Activated CD8-positive, alpha-beta T cell treated with anti-CD3 and anti-CD28 coated beads for 36 hours (primary cell): Measurements from ENCODE around the gene SAMD8. TPM values are rescaled to one million over a fixed set of nuclear protein-coding genes. Genes with fewer than 3 reads are reported as not detected.
A peak's percentile ranks its signal among the peaks of the same experiment; 100 is the strongest.

Experiments
- ATAC-seq: fragments of 200-7000 bp; cut with Tn5 transposase; one replicate; pipeline ENCODE4 v1.10.0; 2021; ENCODE audit warnings: mild to moderate bottlenecking, moderate library complexity
- CTCF ChIA-PET: fragments of 350-600 bp; sonication (Branson Sonifier 250); formaldehyde crosslinking; loops from one replicate; lab custom pipeline; 2021; ENCODE audit warnings: antibody characterized with exemption; lab: Charles Lee
- POLR2A ChIA-PET: fragments of 350-600 bp; sonication (Branson Sonifier 250); formaldehyde crosslinking; loops from one replicate; lab custom pipeline; 2021; ENCODE audit warnings: antibody characterized with exemption; lab: Charles Lee
- DNase-seq: peaks from one replicate; pipeline ENCODE4 v3.0.0-alpha.2; 2020
- H3K27ac Mint-ChIP-seq: one replicate; pipeline ENCODE4 v1.8.0; 2021; ENCODE audit warnings: mild to moderate bottlenecking, mixed read lengths
- H3K27me3 Mint-ChIP-seq: one replicate; pipeline ENCODE4 v1.8.0; 2021; ENCODE audit warnings: mixed read lengths
- H3K36me3 Mint-ChIP-seq: one replicate; pipeline ENCODE4 v1.8.0; 2021; ENCODE audit warnings: low read depth, mixed read lengths
- H3K4me1 Mint-ChIP-seq: one replicate; pipeline ENCODE4 v1.8.0; 2021; ENCODE audit warnings: low read depth, mixed read lengths
- H3K4me3 Mint-ChIP-seq: one replicate; pipeline ENCODE4 v1.8.0; 2021; ENCODE audit warnings: mild to moderate bottlenecking, moderate library complexity, mixed read lengths
- H3K9me3 Mint-ChIP-seq: one replicate; pipeline ENCODE4 v1.8.0; 2021; ENCODE audit warnings: mixed read lengths
- intact Hi-C: fragments of 100-400 bp; cut with micrococcal nuclease; formaldehyde crosslinking; loops from one replicate; pipeline ENCODE4 v1.10.0; 2022
- total RNA-seq, 2 experiments: library from RNA; stranded (reverse); gene quantifications; one replicate each; pipeline ENCODE4 v1.2.3, GENCODE V29; 2021
- TF ChIP-seq, protein P1 (sequence below): fragments of 200-600 bp; IDR thresholded peaks from one replicate; pipeline ENCODE4 v1.8.0; 2022; ENCODE audit warnings: antibody characterized with exemption, mild to moderate bottlenecking

SAMD8 gene
- total RNA-seq, 2 experiments from 2014 or later, result 21.9 to 23.7 TPM

DNA sequence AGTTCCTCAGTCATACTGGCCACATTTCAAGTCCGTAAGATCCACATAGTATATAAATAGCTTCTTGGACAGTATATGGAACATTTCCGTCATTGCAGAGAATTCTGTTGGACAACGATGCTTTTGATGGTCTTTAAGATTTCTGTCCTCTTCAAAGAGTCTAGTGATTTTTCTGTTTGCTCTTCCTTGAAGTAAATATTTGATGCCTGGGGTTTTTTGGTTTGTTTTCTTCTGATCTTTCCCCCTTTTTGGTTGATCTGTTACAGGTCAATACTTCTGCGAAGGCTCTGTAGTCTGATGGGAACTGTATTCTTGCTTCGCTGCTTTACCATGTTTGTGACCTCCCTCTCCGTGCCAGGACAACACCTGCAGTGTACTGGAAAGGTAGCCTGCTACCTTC, 56.8 kb downstream of the SAMD8 start:
- Mint-ChIP-seq H3K9me3 (no peaks in the 10 kb centered on the region), H3K4me3 (no peak overlapping the region), H3K27ac (peak overlapping the region; percentile 44), H3K36me3 (peaks cover 21% of the 10 kb centered on the region), H3K4me1 (peaks cover 26% of the 10 kb centered on the region), H3K27me3 (no peaks in the 10 kb centered on the region)
- TF ChIP-seq, protein P1, sequence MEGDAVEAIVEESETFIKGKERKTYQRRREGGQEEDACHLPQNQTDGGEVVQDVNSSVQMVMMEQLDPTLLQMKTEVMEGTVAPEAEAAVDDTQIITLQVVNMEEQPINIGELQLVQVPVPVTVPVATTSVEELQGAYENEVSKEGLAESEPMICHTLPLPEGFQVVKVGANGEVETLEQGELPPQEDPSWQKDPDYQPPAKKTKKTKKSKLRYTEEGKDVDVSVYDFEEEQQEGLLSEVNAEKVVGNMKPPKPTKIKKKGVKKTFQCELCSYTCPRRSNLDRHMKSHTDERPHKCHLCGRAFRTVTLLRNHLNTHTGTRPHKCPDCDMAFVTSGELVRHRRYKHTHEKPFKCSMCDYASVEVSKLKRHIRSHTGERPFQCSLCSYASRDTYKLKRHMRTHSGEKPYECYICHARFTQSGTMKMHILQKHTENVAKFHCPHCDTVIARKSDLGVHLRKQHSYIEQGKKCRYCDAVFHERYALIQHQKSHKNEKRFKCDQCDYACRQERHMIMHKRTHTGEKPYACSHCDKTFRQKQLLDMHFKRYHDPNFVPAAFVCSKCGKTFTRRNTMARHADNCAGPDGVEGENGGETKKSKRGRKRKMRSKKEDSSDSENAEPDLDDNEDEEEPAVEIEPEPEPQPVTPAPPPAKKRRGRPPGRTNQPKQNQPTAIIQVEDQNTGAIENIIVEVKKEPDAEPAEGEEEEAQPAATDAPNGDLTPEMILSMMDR, result no peak
- intact Hi-C loops, result no loop called here
- DNase-seq, result no peak
- POLR2A ChIA-PET, result no interaction called here
- CTCF ChIA-PET, result interaction anchor here (2.4 kb wide), 1 partner anchor 19 kb away, joined by 8 read pairs; no protein-coding TSS in a partner anchor
- no peak for ATAC-seq

DNA sequence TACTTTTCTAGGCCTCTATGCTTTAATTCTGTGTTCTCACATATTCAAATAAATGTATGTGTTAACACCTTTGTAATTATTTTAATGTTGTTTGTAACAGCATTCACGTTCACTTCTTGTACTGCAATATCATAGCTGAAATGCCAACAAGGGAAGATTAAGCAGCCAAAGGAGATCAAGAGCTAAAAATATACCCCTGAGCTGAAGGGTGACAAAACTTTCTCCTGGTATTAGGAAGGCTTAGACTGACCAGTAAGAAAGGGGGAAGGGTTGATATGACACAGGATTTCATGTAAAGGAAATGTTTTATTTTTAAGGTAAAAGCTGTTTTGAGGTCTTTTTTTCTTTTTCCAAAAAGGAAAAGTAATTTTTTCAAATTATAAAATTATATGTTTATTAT, 58.8 kb downstream of the SAMD8 start:
- no peak for ATAC-seq
- Mint-ChIP-seq H3K27ac (peak overlapping the region; percentile 35), H3K36me3 (peaks cover 25% of the 10 kb centered on the region), H3K27me3 (no peaks in the 10 kb centered on the region), H3K9me3 (no peaks in the 10 kb centered on the region), H3K4me1 (peaks cover 28% of the 10 kb centered on the region), H3K4me3 (no peak overlapping the region)
- ChIA-PET POLR2A (interaction anchor here (0.7 kb wide), 1 partner anchor 9 kb away, joined by 3 read pairs; no protein-coding TSS in a partner anchor), CTCF (interaction anchor here (0.9 to 1.4 kb wide), 2 partner anchors 38 to 65 kb away, joined by 3 read pairs; partner anchors contain the start of gene COMTD1)
- TF ChIP-seq, protein P1, result no peak
- DNase-seq, result no peak
- intact Hi-C loops, result no loop called here

DNA sequence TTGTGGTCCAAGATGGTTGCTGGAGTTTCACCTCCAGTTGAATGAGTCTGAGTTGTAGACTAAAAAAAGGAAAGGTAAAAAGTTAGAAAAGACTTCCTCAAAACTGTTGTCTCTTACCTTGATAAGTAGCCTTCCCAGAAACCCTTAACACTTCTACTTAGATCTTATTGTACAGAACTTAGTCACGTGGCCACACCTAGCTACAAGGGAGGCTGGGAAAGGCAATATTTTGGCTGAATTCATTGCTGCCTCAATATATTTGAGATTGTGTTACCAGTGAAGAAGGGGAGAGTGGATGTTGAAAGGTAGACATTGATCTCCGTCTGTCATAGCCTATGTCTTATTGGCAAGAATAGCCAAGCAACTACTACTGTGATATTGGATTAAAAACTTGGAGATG, 63.6 kb downstream of the SAMD8 start:
- ChIA-PET POLR2A (no interaction called here), CTCF (interaction anchor here (2.1 kb wide), 1 partner anchor 13 kb away, joined by 7 read pairs; no protein-coding TSS in a partner anchor)
- H3K36me3 Mint-ChIP-seq, result peaks cover 24% of the 10 kb centered on the region
- H3K9me3 Mint-ChIP-seq, result no peaks in the 10 kb centered on the region
- TF ChIP-seq, protein P1, result no peak
- intact Hi-C loops, result no loop called here
- no peak overlapping the region for H3K27ac Mint-ChIP-seq
- no peak overlapping the region for H3K4me3 Mint-ChIP-seq
- H3K27me3 Mint-ChIP-seq, result no peaks in the 10 kb centered on the region
- ATAC-seq, result no peak
- no peak for DNase-seq
- peaks cover 23% of the 10 kb centered on the region for H3K4me1 Mint-ChIP-seq

DNA sequence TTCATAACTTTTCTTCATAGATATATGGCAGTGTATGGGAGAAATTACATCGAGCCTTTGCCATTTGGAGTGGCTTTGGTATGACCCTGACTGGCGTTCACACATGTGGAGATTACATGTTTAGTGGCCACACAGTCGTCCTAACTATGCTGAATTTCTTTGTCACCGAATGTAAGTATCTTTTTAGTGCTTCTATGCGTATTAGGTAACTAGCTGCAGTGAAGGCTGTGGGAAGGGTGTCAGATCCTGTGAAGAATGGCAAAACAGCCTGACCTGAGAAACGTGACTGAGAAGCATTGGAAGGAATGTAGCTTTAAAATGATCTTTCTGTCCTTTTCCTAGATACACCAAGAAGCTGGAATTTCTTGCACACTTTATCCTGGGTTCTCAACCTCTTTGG, 64.6 kb downstream of the SAMD8 start:
- H3K27ac Mint-ChIP-seq, result no peak overlapping the region
- TF ChIP-seq, protein P1, result no peak
- intact Hi-C loops, result no loop called here
- ATAC-seq (no peak), DNase-seq (no peak)
- H3K9me3 Mint-ChIP-seq, result no peaks in the 10 kb centered on the region
- H3K4me3 Mint-ChIP-seq, result no peak overlapping the region
- H3K36me3 Mint-ChIP-seq, result peaks cover 25% of the 10 kb centered on the region
- CTCF ChIA-PET, result no interaction called here
- POLR2A ChIA-PET, result no interaction called here
- no peaks in the 10 kb centered on the region for H3K27me3 Mint-ChIP-seq
- H3K4me1 Mint-ChIP-seq, result peaks cover 29% of the 10 kb centered on the region

DNA sequence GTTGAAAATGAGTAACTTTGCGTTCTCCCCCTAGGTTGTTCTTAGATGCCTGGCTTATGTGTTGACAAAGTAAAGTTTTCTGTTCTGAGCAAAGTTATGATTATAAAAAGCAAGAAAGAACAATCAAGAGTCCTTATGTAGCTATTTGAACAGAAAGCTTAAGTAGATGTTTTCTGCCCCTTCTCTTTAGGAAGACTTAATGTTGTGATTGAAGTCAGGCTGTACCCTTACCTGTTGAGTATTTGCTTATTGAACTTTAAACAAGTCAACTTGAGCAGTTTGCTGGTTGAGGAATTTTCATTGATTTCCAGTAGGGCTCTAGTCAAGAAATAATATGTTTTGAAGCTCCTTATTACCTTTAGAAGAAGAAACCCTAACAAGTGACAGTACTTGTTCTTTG, 65.3 kb downstream of the SAMD8 start:
- Mint-ChIP-seq H3K4me3 (no peak overlapping the region), H3K27me3 (no peaks in the 10 kb centered on the region), H3K9me3 (no peaks in the 10 kb centered on the region), H3K27ac (no peak overlapping the region), H3K36me3 (peaks cover 25% of the 10 kb centered on the region), H3K4me1 (peaks cover 35% of the 10 kb centered on the region)
- intact Hi-C loops, result no loop called here
- CTCF ChIA-PET, result interaction anchor here (3.4 kb wide), 1 partner anchor 11 kb away, joined by 19 read pairs; no protein-coding TSS in a partner anchor
- POLR2A ChIA-PET, result no interaction called here
- ATAC-seq, result no peak
- TF ChIP-seq, protein P1, result no peak
- no peak for DNase-seq
